MM.1S (cell line): ENCODE measurements around the gene TNIK.

Source experiments
- DNase-seq: peaks from one replicate; pipeline ENCODE4 v3.0.0-alpha.2; 2015
- H2AFZ ChIP-seq: fragments of 300-600 bp; sonication (generic); 2 replicates; pipeline ENCODE4 v1.6.0; 2016; ENCODE audit warnings: antibody characterized with exemption, low read length
- H3F3A ChIP-seq: fragments of 300-600 bp; sonication (generic); 2 replicates; pipeline ENCODE4 v1.6.1; 2016; ENCODE audit warnings: mild to moderate bottlenecking, antibody characterized with exemption, low read length, moderate library complexity, mixed read lengths; ENCODE audit not compliant: insufficient read depth
- H3K27ac ChIP-seq: fragments of 300-600 bp; sonication (generic); 2 replicates; pipeline ENCODE4 v1.5.1; 2016; ENCODE audit warnings: mild to moderate bottlenecking, low read length
- H3K27me3 ChIP-seq: fragments of 300-600 bp; sonication (generic); replicated peaks from 2 replicates; pipeline ENCODE4 v1.6.0; 2016; ENCODE audit warnings: low read length; ENCODE audit not compliant: insufficient read depth
- H3K36me3 ChIP-seq: fragments of 300-600 bp; sonication (generic); replicated peaks from 2 replicates; pipeline ENCODE4 v1.6.1; 2016; ENCODE audit warnings: mild to moderate bottlenecking, low read length, mixed read lengths; ENCODE audit not compliant: insufficient read depth
- H3K4me1 ChIP-seq: fragments of 300-600 bp; sonication (generic); 2 replicates; pipeline ENCODE4 v1.6.1; 2016; ENCODE audit warnings: low read length, mixed read lengths
- H3K4me2 ChIP-seq: fragments of 300-600 bp; sonication (generic); 2 replicates; pipeline ENCODE4 v1.6.0; 2016; ENCODE audit warnings: low read depth, low read length
- H3K4me3 ChIP-seq: fragments of 300-600 bp; sonication (generic); 2 replicates; pipeline ENCODE4 v1.5.1; 2016; ENCODE audit warnings: low read length, mixed read lengths
- H3K79me2 ChIP-seq: fragments of 300-600 bp; sonication (generic); 2 replicates; pipeline ENCODE4 v1.6.1; 2016; ENCODE audit warnings: mixed run types, low read length, mixed read lengths
- H3K9ac ChIP-seq: fragments of 300-600 bp; sonication (generic); 2 replicates; pipeline ENCODE4 v1.6.1; 2016; ENCODE audit warnings: low read length, mixed read lengths
- H3K9me2 ChIP-seq: fragments of 300-600 bp; sonication (generic); replicated peaks from 2 replicates; pipeline ENCODE4 v1.6.1; 2016; ENCODE audit warnings: mild to moderate bottlenecking, low read length, mixed read lengths; ENCODE audit not compliant: insufficient read depth
- H3K9me3 ChIP-seq: fragments of 300-600 bp; sonication (generic); replicated peaks from 2 replicates; pipeline ENCODE4 v1.6.1; 2016; ENCODE audit warnings: mild to moderate bottlenecking, low read length, mixed read lengths; ENCODE audit not compliant: insufficient read depth
- H4K20me1 ChIP-seq: fragments of 300-600 bp; sonication (generic); 2 replicates; pipeline ENCODE4 v1.6.1; 2016; ENCODE audit warnings: mild to moderate bottlenecking, low read length, moderate library complexity, mixed read lengths; ENCODE audit not compliant: insufficient read depth
- CTCF ChIP-seq: fragments of 300-600 bp; sonication (generic); IDR thresholded peaks from 2 replicates; pipeline ENCODE4 v1.5.1; 2016; ENCODE audit warnings: antibody characterized with exemption, low read length, mixed read lengths
- EZH2 ChIP-seq: fragments of 300-600 bp; sonication (generic); optimal IDR thresholded peaks from 2 replicates; pipeline ENCODE3; 2017; ENCODE audit warnings: low read depth, mild to moderate bottlenecking, antibody characterized with exemption, low read length, mixed read lengths
- EZH2phosphoT487 ChIP-seq: fragments of 300-600 bp; sonication (generic); IDR thresholded peaks from 2 replicates; pipeline ENCODE4 v1.6.1; 2018; ENCODE audit warnings: antibody characterized with exemption, low read length

Gene TNIK

GRCh38 chr3:171094411-171094810, 365.8 kb downstream of the TNIK start:
- DNase-seq: no peak
- Histone ChIP-seq H2AFZ (no peak overlapping the region), H3K9me3 (no peaks in the 10 kb centered on the region), H3K27me3 (no peaks in the 10 kb centered on the region), H3K4me1 (no peaks in the 10 kb centered on the region), H3K9me2 (no peaks in the 10 kb centered on the region), H3K4me3 (no peak overlapping the region), H3K27ac (no peak overlapping the region), H3K4me2 (no peak overlapping the region), H3K79me2 (no peaks in the 10 kb centered on the region), H3K36me3 (no peaks in the 10 kb centered on the region), H4K20me1 (no peaks in the 10 kb centered on the region), H3K9ac (no peak overlapping the region), H3F3A (no peaks in the 10 kb centered on the region)
- TF ChIP-seq EZH2 (no peak), CTCF (no peak), EZH2phosphoT487 (no peak)

GRCh38 chr3:171093462-171093861, 366.7 kb downstream of the TNIK start:
- H3K9me2 ChIP-seq: no peaks in the 10 kb centered on the region
- no peaks in the 10 kb centered on the region for H3K9me3 ChIP-seq
- H3K36me3 ChIP-seq: no peaks in the 10 kb centered on the region
- H3K4me2 ChIP-seq: no peak overlapping the region
- no peaks in the 10 kb centered on the region for H3K27me3 ChIP-seq
- no peak overlapping the region for H3K27ac ChIP-seq
- H4K20me1 ChIP-seq: no peaks in the 10 kb centered on the region
- no peak overlapping the region for H3K9ac ChIP-seq
- H2AFZ ChIP-seq: no peak overlapping the region
- TF ChIP-seq EZH2phosphoT487: no peak
- no peak for TF ChIP-seq EZH2
- no peak for TF ChIP-seq CTCF
- no peaks in the 10 kb centered on the region for H3K79me2 ChIP-seq
- H3F3A ChIP-seq: no peaks in the 10 kb centered on the region
- no peaks in the 10 kb centered on the region for H3K4me1 ChIP-seq
- no peak overlapping the region for H3K4me3 ChIP-seq
- no peak for DNase-seq

GRCh38 chr3:171092467-171092911, 367.7 kb downstream of the TNIK start:
- Histone ChIP-seq H3F3A (no peaks in the 10 kb centered on the region), H3K9me3 (no peaks in the 10 kb centered on the region), H3K27ac (no peak overlapping the region), H3K79me2 (no peaks in the 10 kb centered on the region), H3K27me3 (no peaks in the 10 kb centered on the region), H3K9ac (no peak overlapping the region), H3K9me2 (no peaks in the 10 kb centered on the region), H3K36me3 (no peaks in the 10 kb centered on the region), H2AFZ (no peak overlapping the region), H3K4me3 (no peak overlapping the region), H4K20me1 (no peaks in the 10 kb centered on the region), H3K4me2 (no peak overlapping the region), H3K4me1 (no peaks in the 10 kb centered on the region)
- no peak for DNase-seq
- TF ChIP-seq CTCF (no peak), EZH2phosphoT487 (no peak), EZH2 (no peak)
